ENCODE data around the gene EXOG.

EXOG gene

GRCh38 chr3:38534604-38535003, 38.5 kb downstream of the EXOG start:
- no peaks in the 10 kb centered on the region for H3K27me3 ChIP-seq (ENCODE audit: insufficient read depth, insufficient read length)
- H3K9me3 ChIP-seq (ENCODE audit: insufficient read depth, low read length), result no peaks in the 10 kb centered on the region; the same call in 1 of the 2 replicates
- no peak for DNase-seq (ENCODE audit: low read depth, low spot score)
- peaks cover 2% of the 10 kb centered on the region for H3K36me3 ChIP-seq (ENCODE audit: insufficient read depth, insufficient read length, low read length)
- peaks cover 12% of the 10 kb centered on the region for H3K4me1 ChIP-seq (ENCODE audit: insufficient read depth, insufficient read length)
- no peak overlapping the region for H3K9ac ChIP-seq (ENCODE audit: insufficient read length, low read depth)
- no peak overlapping the region for H3K4me3 ChIP-seq (ENCODE audit: insufficient read length, low read depth)
- no peak for TF ChIP-seq ZNF274 (IDR thresholded peaks at IDR 0.05; ENCODE audit: low read depth, low read length)
- no peak for TF ChIP-seq SUZ12 (IDR thresholded peaks at IDR 0.05; ENCODE audit: extremely low read depth, insufficient read depth, insufficient read length)
- no peak for TF ChIP-seq YY1 (IDR thresholded peaks at IDR 0.05; ENCODE audit: insufficient read depth, insufficient read length)

GRCh38 chr3:38536671-38537070, 40.5 kb downstream of the EXOG start:
- H3K4me1 ChIP-seq (ENCODE audit: insufficient read depth, insufficient read length), result peaks cover 12% of the 10 kb centered on the region
- peak; percentile 71 for DNase-seq (ENCODE audit: low read depth, low spot score)
- no peaks in the 10 kb centered on the region for H3K36me3 ChIP-seq (ENCODE audit: insufficient read depth, insufficient read length, low read length)
- no peaks in the 10 kb centered on the region; the same call in 1 of the 2 replicates for H3K9me3 ChIP-seq (ENCODE audit: insufficient read depth, low read length)
- no peak for TF ChIP-seq YY1 (IDR thresholded peaks at IDR 0.05; ENCODE audit: insufficient read depth, insufficient read length)
- no peak for TF ChIP-seq SUZ12 (IDR thresholded peaks at IDR 0.05; ENCODE audit: extremely low read depth, insufficient read depth, insufficient read length)
- TF ChIP-seq ZNF274 (IDR thresholded peaks at IDR 0.05; ENCODE audit: low read depth, low read length), result no peak
- H3K4me3 ChIP-seq (ENCODE audit: insufficient read length, low read depth), result no peak overlapping the region
- no peaks in the 10 kb centered on the region for H3K27me3 ChIP-seq (ENCODE audit: insufficient read depth, insufficient read length)
- H3K9ac ChIP-seq (ENCODE audit: insufficient read length, low read depth), result no peak overlapping the region

GRCh38 chr3:38538773-38539353, 42.7 kb downstream of the EXOG start:
- H3K9ac ChIP-seq (ENCODE audit: insufficient read length, low read depth), result no peak overlapping the region
- TF ChIP-seq YY1 (IDR thresholded peaks at IDR 0.05; ENCODE audit: insufficient read depth, insufficient read length) (no peak), ZNF274 (IDR thresholded peaks at IDR 0.05; ENCODE audit: low read depth, low read length) (no peak), SUZ12 (IDR thresholded peaks at IDR 0.05; ENCODE audit: extremely low read depth, insufficient read depth, insufficient read length) (no peak)

GRCh38 chr3:38541806-38542205, 45.7 kb downstream of the EXOG start:
- no peaks in the 10 kb centered on the region for H3K27me3 ChIP-seq (ENCODE audit: insufficient read depth, insufficient read length)
- H3K9ac ChIP-seq (ENCODE audit: insufficient read length, low read depth), result no peak overlapping the region
- TF ChIP-seq YY1 (IDR thresholded peaks at IDR 0.05; ENCODE audit: insufficient read depth, insufficient read length), result no peak
- TF ChIP-seq ZNF274 (IDR thresholded peaks at IDR 0.05; ENCODE audit: low read depth, low read length), result no peak
- no peak for TF ChIP-seq SUZ12 (IDR thresholded peaks at IDR 0.05; ENCODE audit: extremely low read depth, insufficient read depth, insufficient read length)
- no peaks in the 10 kb centered on the region for H3K36me3 ChIP-seq (ENCODE audit: insufficient read depth, insufficient read length, low read length)
- DNase-seq (ENCODE audit: low read depth, low spot score), result no peak
- no peaks in the 10 kb centered on the region for H3K9me3 ChIP-seq (ENCODE audit: insufficient read depth, low read length)
- H3K4me3 ChIP-seq (ENCODE audit: insufficient read length, low read depth), result no peak overlapping the region
- H3K4me1 ChIP-seq (ENCODE audit: insufficient read depth, insufficient read length), result peaks cover 18% of the 10 kb centered on the region

More at GRCh38 chr3:38538773-38539353, 42.7 kb downstream of the EXOG start:
- Histone ChIP-seq H3K4me3 (ENCODE audit: insufficient read length, low read depth) (no peak overlapping the region), H3K36me3 (ENCODE audit: insufficient read depth, insufficient read length, low read length) (no peaks in the 10 kb centered on the region), H3K27me3 (ENCODE audit: insufficient read depth, insufficient read length) (no peaks in the 10 kb centered on the region), H3K4me1 (ENCODE audit: insufficient read depth, insufficient read length) (peaks cover 10% of the 10 kb centered on the region), H3K9me3 (ENCODE audit: insufficient read depth, low read length) (no peaks in the 10 kb centered on the region; the same call in 1 of the 2 replicates)
- DNase-seq (ENCODE audit: low read depth, low spot score), result no peak

- H3K4me1 ChIP-seq (ENCODE audit: insufficient read depth, insufficient read length), result peaks cover 17% of the 10 kb centered on the region
These were observed 46.5 kb downstream of the EXOG start for GRCh38 chr3:38542401-38543298.

GRCh38 chr3:38543586-38543985, 47.4 kb downstream of the EXOG start:
- no peaks in the 10 kb centered on the region for H3K27me3 ChIP-seq (ENCODE audit: insufficient read depth, insufficient read length)
- no peaks in the 10 kb centered on the region for H3K9me3 ChIP-seq (ENCODE audit: insufficient read depth, low read length)
- TF ChIP-seq SUZ12 (IDR thresholded peaks at IDR 0.05; ENCODE audit: extremely low read depth, insufficient read depth, insufficient read length), result no peak
- no peak for TF ChIP-seq YY1 (IDR thresholded peaks at IDR 0.05; ENCODE audit: insufficient read depth, insufficient read length)
- no peak for TF ChIP-seq ZNF274 (IDR thresholded peaks at IDR 0.05; ENCODE audit: low read depth, low read length)

More at GRCh38 chr3:38542401-38543298, 46.5 kb downstream of the EXOG start:
- TF ChIP-seq YY1 (IDR thresholded peaks at IDR 0.05; ENCODE audit: insufficient read depth, insufficient read length) (no peak), ZNF274 (IDR thresholded peaks at IDR 0.05; ENCODE audit: low read depth, low read length) (no peak), SUZ12 (IDR thresholded peaks at IDR 0.05; ENCODE audit: extremely low read depth, insufficient read depth, insufficient read length) (no peak)
- DNase-seq (ENCODE audit: low read depth, low spot score), result no peak
- no peak overlapping the region for H3K9ac ChIP-seq (ENCODE audit: insufficient read length, low read depth)
- H3K36me3 ChIP-seq (ENCODE audit: insufficient read depth, insufficient read length, low read length), result no peaks in the 10 kb centered on the region
- no peak overlapping the region for H3K4me3 ChIP-seq (ENCODE audit: insufficient read length, low read depth)
- H3K27me3 ChIP-seq (ENCODE audit: insufficient read depth, insufficient read length), result no peaks in the 10 kb centered on the region
- no peaks in the 10 kb centered on the region for H3K9me3 ChIP-seq (ENCODE audit: insufficient read depth, low read length)

GRCh38 chr3:38544926-38545325, 48.8 kb downstream of the EXOG start:
- H3K4me1 ChIP-seq (ENCODE audit: insufficient read depth, insufficient read length), result peaks cover 10% of the 10 kb centered on the region
- TF ChIP-seq SUZ12 (IDR thresholded peaks at IDR 0.05; ENCODE audit: extremely low read depth, insufficient read depth, insufficient read length) (no peak), YY1 (IDR thresholded peaks at IDR 0.05; ENCODE audit: insufficient read depth, insufficient read length) (no peak), ZNF274 (IDR thresholded peaks at IDR 0.05; ENCODE audit: low read depth, low read length) (no peak)

More at GRCh38 chr3:38543586-38543985, 47.4 kb downstream of the EXOG start:
- Histone ChIP-seq H3K9ac (ENCODE audit: insufficient read length, low read depth) (no peak overlapping the region), H3K4me1 (ENCODE audit: insufficient read depth, insufficient read length) (peaks cover 16% of the 10 kb centered on the region), H3K4me3 (ENCODE audit: insufficient read length, low read depth) (no peak overlapping the region), H3K36me3 (ENCODE audit: insufficient read depth, insufficient read length, low read length) (no peaks in the 10 kb centered on the region)
- no peak for DNase-seq (ENCODE audit: low read depth, low spot score)

More at GRCh38 chr3:38544926-38545325, 48.8 kb downstream of the EXOG start:
- Histone ChIP-seq H3K9ac (ENCODE audit: insufficient read length, low read depth) (no peak overlapping the region), H3K36me3 (ENCODE audit: insufficient read depth, insufficient read length, low read length) (peaks cover under 1% of the 10 kb centered on the region), H3K4me3 (ENCODE audit: insufficient read length, low read depth) (no peak overlapping the region), H3K9me3 (ENCODE audit: insufficient read depth, low read length) (no peaks in the 10 kb centered on the region), H3K27me3 (ENCODE audit: insufficient read depth, insufficient read length) (no peaks in the 10 kb centered on the region)
- DNase-seq (ENCODE audit: low read depth, low spot score), result no peak
